ENCODE measurements around the gene TTLL11. TPM values are rescaled to one million over a fixed set of nuclear protein-coding genes. Genes with fewer than 3 reads are reported as not detected.

The TTLL11 gene
- total RNA-seq, 1 experiment from 2014 or later: 2.3 TPM

- peak in 1 of 2 experiments; percentile 25 for DNase-seq
- H4K20me1 ChIP-seq (ENCODE audit: insufficient read depth): no peaks in the 10 kb centered on the region
- no peak overlapping the region for H3K4me3 ChIP-seq
- ChIA-PET POLR2A (ENCODE audit: unreplicated experiment) (no interaction called here), CTCF (interaction anchor here (0.6 kb wide), 1 partner anchor 83 kb away, joined by 7 read pairs; no protein-coding TSS in a partner anchor)
- intact Hi-C loops (cut with micrococcal nuclease; ENCODE audit: unreplicated experiment): no loop called here
- no TSS peak for BruUV-seq (replicated peaks)
- no peaks in the 10 kb centered on the region for H3K9me2 ChIP-seq (ENCODE audit: insufficient read depth)
- H3K4me2 ChIP-seq: no peak overlapping the region
- no peaks in the 10 kb centered on the region for H3K36me3 ChIP-seq (ENCODE audit: low read depth)
- H3K4me1 ChIP-seq (replicated peaks; ENCODE audit: insufficient read depth): no peaks in the 10 kb centered on the region
- TF ChIP-seq EZH2 (IDR thresholded peaks at IDR 0.05; ENCODE audit: low read depth) (no peak), CTCF (conservative IDR thresholded peaks at IDR 0.05) (no peak)
- H3F3A ChIP-seq (ENCODE audit: insufficient read depth, low read depth): no peaks in the 10 kb centered on the region
- no peak overlapping the region for H3K27ac ChIP-seq
- no peaks in the 10 kb centered on the region for H3K9me3 ChIP-seq (ENCODE audit: insufficient read depth, low read depth)
- H3K79me2 ChIP-seq (ENCODE audit: low read depth): no peaks in the 10 kb centered on the region
- no peak overlapping the region for H2AFZ ChIP-seq
- H3K27me3 ChIP-seq (ENCODE audit: insufficient read depth, low read depth): no peaks in the 10 kb centered on the region
Measured at GRCh38 chr9:121822093-121823085, 270.7 kb downstream of the TTLL11 start.

GRCh38 chr9:121821326-121821725, 271.8 kb downstream of the TTLL11 start:
- CTCF ChIA-PET: no interaction called here
- Histone ChIP-seq H3K9me3 (ENCODE audit: insufficient read depth, low read depth) (no peaks in the 10 kb centered on the region), H3K27ac (no peak overlapping the region), H3K79me2 (ENCODE audit: low read depth) (no peaks in the 10 kb centered on the region), H3K4me3 (no peak overlapping the region), H3F3A (ENCODE audit: insufficient read depth, low read depth) (no peaks in the 10 kb centered on the region), H3K4me1 (replicated peaks; ENCODE audit: insufficient read depth) (no peaks in the 10 kb centered on the region), H3K4me2 (no peak overlapping the region), H3K36me3 (ENCODE audit: low read depth) (no peaks in the 10 kb centered on the region), H4K20me1 (ENCODE audit: insufficient read depth) (no peaks in the 10 kb centered on the region), H3K27me3 (ENCODE audit: insufficient read depth, low read depth) (no peaks in the 10 kb centered on the region), H2AFZ (no peak overlapping the region), H3K9me2 (ENCODE audit: insufficient read depth) (no peaks in the 10 kb centered on the region)
- no peak for TF ChIP-seq EZH2 (IDR thresholded peaks at IDR 0.05; ENCODE audit: low read depth)
- no peak for TF ChIP-seq CTCF (conservative IDR thresholded peaks at IDR 0.05)
- no TSS peak for BruUV-seq (replicated peaks)
- intact Hi-C loops (cut with micrococcal nuclease; ENCODE audit: unreplicated experiment): no loop called here
- no peak for DNase-seq
- POLR2A ChIA-PET (ENCODE audit: unreplicated experiment): no interaction called here

- CTCF ChIA-PET: no interaction called here
Measured at GRCh38 chr9:121820286-121821005, 272.7 kb downstream of the TTLL11 start.

More at GRCh38 chr9:121820286-121821005, 272.7 kb downstream of the TTLL11 start:
- H4K20me1 ChIP-seq (ENCODE audit: insufficient read depth): no peaks in the 10 kb centered on the region
- H2AFZ ChIP-seq: no peak overlapping the region
- H3K4me1 ChIP-seq (replicated peaks; ENCODE audit: insufficient read depth): no peaks in the 10 kb centered on the region
- H3F3A ChIP-seq (ENCODE audit: insufficient read depth, low read depth): no peaks in the 10 kb centered on the region
- BruUV-seq (replicated peaks): no TSS peak
- no peaks in the 10 kb centered on the region for H3K27me3 ChIP-seq (ENCODE audit: insufficient read depth, low read depth)
- no peaks in the 10 kb centered on the region for H3K36me3 ChIP-seq (ENCODE audit: low read depth)
- H3K27ac ChIP-seq: no peak overlapping the region
- intact Hi-C loops (cut with micrococcal nuclease; ENCODE audit: unreplicated experiment): no loop called here
- no peak for DNase-seq
- H3K79me2 ChIP-seq (ENCODE audit: low read depth): no peaks in the 10 kb centered on the region
- POLR2A ChIA-PET (ENCODE audit: unreplicated experiment): no interaction called here
- H3K9me2 ChIP-seq (ENCODE audit: insufficient read depth): no peaks in the 10 kb centered on the region
- H3K9me3 ChIP-seq (ENCODE audit: insufficient read depth, low read depth): no peaks in the 10 kb centered on the region
- no peak for TF ChIP-seq EZH2 (IDR thresholded peaks at IDR 0.05; ENCODE audit: low read depth)
- TF ChIP-seq CTCF (conservative IDR thresholded peaks at IDR 0.05): no peak
- no peak overlapping the region for H3K4me3 ChIP-seq
- no peak overlapping the region for H3K4me2 ChIP-seq

All from PC-9 (cell line).